H9 (cell line): ENCODE results near the gene RPL14. TPM values are rescaled to one million over a fixed set of nuclear protein-coding genes. Genes with fewer than 3 reads are reported as not detected.

ENCODE experiments used
- DNase-seq: peaks from one replicate; pipeline ENCODE4 v3.0.0-alpha.2; 2017
- H2AFZ ChIP-seq: one replicate; pipeline ENCODE4 v1.6.1; 2013; ENCODE audit warnings: mild to moderate bottlenecking, low read length, control low read depth, moderate library complexity
- H2AK5ac ChIP-seq: 2 replicates; pipeline ENCODE4 v1.6.1; 2013; ENCODE audit warnings: low read length, control low read depth, mixed read lengths; ENCODE audit not compliant: insufficient read length
- H2BK120ac ChIP-seq: one replicate; pipeline ENCODE4 v1.6.1; 2013; ENCODE audit warnings: low read depth, mild to moderate bottlenecking, low read length, control low read depth, inconsistent platforms; ENCODE audit not compliant: poor library complexity, severe bottlenecking
- H2BK12ac ChIP-seq: 2 replicates; pipeline ENCODE4 v1.6.1; 2013; ENCODE audit warnings: low read length, control low read depth, mixed read lengths, low read depth; ENCODE audit not compliant: insufficient read length
- H2BK15ac ChIP-seq: 2 replicates; pipeline ENCODE4 v1.6.1; 2013; ENCODE audit warnings: low read depth, low read length, control low read depth
- H2BK20ac ChIP-seq: one replicate; pipeline ENCODE4 v1.6.1; 2013; ENCODE audit warnings: low read depth, mild to moderate bottlenecking, low read length, control low read depth, inconsistent platforms; ENCODE audit not compliant: poor library complexity, severe bottlenecking
- H2BK5ac ChIP-seq: 2 replicates; pipeline ENCODE4 v1.6.1; 2013; ENCODE audit warnings: low read length, control low read depth, mixed read lengths; ENCODE audit not compliant: insufficient read length
- H3K14ac ChIP-seq: 2 replicates; pipeline ENCODE4 v1.6.1; 2013; ENCODE audit warnings: low read length, control low read depth; ENCODE audit not compliant: insufficient read depth
- H3K18ac ChIP-seq: 2 replicates; pipeline ENCODE4 v1.6.1; 2013; ENCODE audit warnings: low read depth, mild to moderate bottlenecking, mixed read lengths, low read length, control low read depth; ENCODE audit not compliant: insufficient read length
- H3K23ac ChIP-seq: 2 replicates; pipeline ENCODE4 v1.6.1; 2013; ENCODE audit warnings: low read length, control low read depth, mixed read lengths, low read depth; ENCODE audit not compliant: insufficient read length
- H3K23me2 ChIP-seq: 2 replicates; pipeline ENCODE4 v1.6.1; 2013; ENCODE audit warnings: low read depth, mild to moderate bottlenecking, mixed read lengths, low read length, control low read depth; ENCODE audit not compliant: insufficient read length, poor library complexity, severe bottlenecking
- H3K27ac ChIP-seq: 2 replicates; pipeline ENCODE4 v1.5.1; 2013; ENCODE audit warnings: low read length, control low read depth, mixed read lengths, low read depth; ENCODE audit not compliant: insufficient read length
- H3K27me3 ChIP-seq: 2 replicates; pipeline ENCODE4 v1.6.1; 2013; ENCODE audit warnings: low read length, control low read depth, inconsistent platforms; ENCODE audit not compliant: insufficient read depth
- H3K4ac ChIP-seq: 2 replicates; pipeline ENCODE4 v1.6.1; 2013; ENCODE audit warnings: low read depth, mild to moderate bottlenecking, control low read depth, inconsistent platforms, low read length, moderate library complexity
- H3K4me1 ChIP-seq: 2 replicates; pipeline ENCODE4 v1.6.1; 2013; ENCODE audit warnings: low read length, control low read depth, inconsistent platforms; ENCODE audit not compliant: insufficient read depth
- H3K4me2 ChIP-seq: 2 replicates; pipeline ENCODE4 v1.6.1; 2013; ENCODE audit warnings: low read length, control low read depth, mixed read lengths; ENCODE audit not compliant: insufficient read length, insufficient read depth
- H3K56ac ChIP-seq: 2 replicates; pipeline ENCODE4 v1.6.1; 2013; ENCODE audit warnings: low read depth, mild to moderate bottlenecking, mixed read lengths, low read length, control low read depth; ENCODE audit not compliant: insufficient read length
- H3K79me1 ChIP-seq: 2 replicates; pipeline ENCODE4 v1.6.1; 2013; ENCODE audit warnings: low read depth, mild to moderate bottlenecking, moderate library complexity, low read length, control low read depth, inconsistent platforms; ENCODE audit not compliant: insufficient read depth, poor library complexity, severe bottlenecking
- H3K79me2 ChIP-seq: 2 replicates; pipeline ENCODE4 v1.6.1; 2013; ENCODE audit warnings: low read length, control low read depth, inconsistent platforms; ENCODE audit not compliant: insufficient read depth
- H3K9ac ChIP-seq: 2 replicates; pipeline ENCODE4 v1.6.1; 2013; ENCODE audit warnings: low read length, control low read depth, mixed read lengths; ENCODE audit not compliant: insufficient read length; ENCODE audit errors: extremely low read depth
- H3K9me3 ChIP-seq: one replicate; pipeline ENCODE4 v1.6.1; 2013; ENCODE audit warnings: low read depth, low read length, inconsistent platforms; ENCODE audit not compliant: control insufficient read depth
- H3T11ph ChIP-seq: one replicate; pipeline ENCODE4 v1.6.1; 2013; ENCODE audit warnings: mild to moderate bottlenecking, low read length, control low read depth, inconsistent platforms
- H4K20me1 ChIP-seq: one replicate; pipeline ENCODE4 v1.6.1; 2013; ENCODE audit not compliant: control insufficient read depth, insufficient read length, insufficient read depth
- H4K5ac ChIP-seq: 2 replicates; pipeline ENCODE4 v1.6.1; 2013; ENCODE audit warnings: low read depth, mild to moderate bottlenecking, mixed read lengths, low read length, control low read depth; ENCODE audit not compliant: insufficient read length
- H4K8ac ChIP-seq: replicated peaks from 2 replicates; pipeline ENCODE4 v1.6.1; 2013; ENCODE audit warnings: low read length, control low read depth, mixed read lengths, low read depth; ENCODE audit not compliant: insufficient read length
- H4K91ac ChIP-seq: 2 replicates; pipeline ENCODE4 v1.6.1; 2013; ENCODE audit warnings: low read depth, mild to moderate bottlenecking, moderate library complexity, mixed read lengths, low read length, control low read depth; ENCODE audit not compliant: insufficient read length
- H3K27ac Mint-ChIP-seq, 3 experiments: 2 replicates in 2 of 3; 3 replicates in 1 of 3; pipeline ENCODE4 v1.8.0; 2020 to 2021; ENCODE audit warnings: mixed read lengths in 3 of 3, mild to moderate bottlenecking in 1 of 3, moderate library complexity in 1 of 3
- H3K27me3 Mint-ChIP-seq: 2 replicates; pipeline ENCODE4 v1.8.0; 2021; ENCODE audit warnings: low read depth, mild to moderate bottlenecking, moderate library complexity, mixed read lengths
- H3K36me3 Mint-ChIP-seq, 3 experiments: 2 replicates in 2 of 3; 3 replicates in 1 of 3; pipeline ENCODE4 v1.8.0; 2020 to 2021; ENCODE audit warnings: low read depth in 3 of 3, mixed read lengths in 3 of 3; ENCODE audit not compliant: insufficient read depth in 1 of 3
- H3K4me1 Mint-ChIP-seq, 2 experiments: 2 replicates each; pipeline ENCODE4 v1.8.0; 2020; ENCODE audit warnings: mixed read lengths in 2 of 2
- H3K4me3 Mint-ChIP-seq, 2 experiments: 2 replicates in 1 of 2; 3 replicates in 1 of 2; pipeline ENCODE4 v1.8.0; 2020 to 2021; ENCODE audit warnings: mild to moderate bottlenecking in 2 of 2, mixed read lengths in 2 of 2, moderate library complexity in 1 of 2
- H3K9me3 Mint-ChIP-seq, 2 experiments: 2 replicates in 1 of 2; 3 replicates in 1 of 2; pipeline ENCODE4 v1.8.0; 2020; ENCODE audit warnings: mild to moderate bottlenecking in 2 of 2, mixed read lengths in 2 of 2, moderate library complexity in 1 of 2
- CTCF ChIP-seq: fragments of 200-600 bp; sonication (generic); conservative IDR thresholded peaks from 3 replicates; pipeline ENCODE4 v1.8.0; 2021; ENCODE audit warnings: antibody characterized with exemption, mild to moderate bottlenecking
- WGBS: extraction: QIAGEN DNeasy Blood & Tissue Kit; methylation state at CpG from one replicate; pipeline ENCODE4 v1.1.7; 2013; ENCODE audit warnings: missing lambda C conversion rate, low lambda C conversion rate, mixed read lengths; ENCODE audit not compliant: insufficient read length; ENCODE audit errors: extremely low coverage; 5-methylcytosine and 5-hydroxymethylcytosine counted together
- total RNA-seq: library from RNA; stranded (reverse); gene quantifications from 2 replicates; pipeline ENCODE4 v1.2.1, GENCODE V29; 2021

Gene RPL14
- total RNA-seq, 1 experiment from 2014 or later: 2,490 TPM

- no CpG with 5 or more reads among the region's 2 CpGs for WGBS
- Mint-ChIP-seq H3K4me1 (peaks cover 8 to 9% of the 10 kb centered on the region in 2 experiments), H3K27ac (peak overlapping the region; percentile 0 to 72 (median 15); a peak in 6 of 7 replicates), H3K36me3 (peaks cover 24 to 54% (median 43%) of the 10 kb centered on the region in 3 experiments; a peak in 6 of 7 replicates), H3K4me3 (no peak overlapping the region), H3K9me3 (no peaks in the 10 kb centered on the region), H3K27me3 (no peaks in the 10 kb centered on the region)
- no peak overlapping the region for H3K14ac ChIP-seq
- no peaks in the 10 kb centered on the region for H3K9me3 ChIP-seq
- no peak overlapping the region for H3K9ac ChIP-seq
- no peaks in the 10 kb centered on the region for H3K23me2 ChIP-seq
- H3K27me3 ChIP-seq: no peaks in the 10 kb centered on the region
- no peak overlapping the region for H3K4me2 ChIP-seq
- H3K18ac ChIP-seq: no peak overlapping the region
- H2BK20ac ChIP-seq: no peak overlapping the region
- DNase-seq: no peak
- no peak overlapping the region for H4K8ac ChIP-seq
- no peak overlapping the region for H3K4ac ChIP-seq
- no peak overlapping the region for H3K56ac ChIP-seq
- H3T11ph ChIP-seq: no peak overlapping the region
- H2BK12ac ChIP-seq: no peak overlapping the region
- no peak overlapping the region for H3K23ac ChIP-seq
- no peak overlapping the region for H2BK15ac ChIP-seq
- no peaks in the 10 kb centered on the region for H3K79me1 ChIP-seq
- H3K4me1 ChIP-seq: no peaks in the 10 kb centered on the region
- H2AFZ ChIP-seq: no peak overlapping the region
- H2BK5ac ChIP-seq: no peak overlapping the region
- H4K5ac ChIP-seq: no peak overlapping the region
- no peaks in the 10 kb centered on the region for H3K79me2 ChIP-seq
- no peak overlapping the region for H4K91ac ChIP-seq
- TF ChIP-seq CTCF: no peak
- H4K20me1 ChIP-seq: peaks cover 2% of the 10 kb centered on the region
- H2BK120ac ChIP-seq: no peak overlapping the region
- H2AK5ac ChIP-seq: no peak overlapping the region
- no peak overlapping the region for H3K27ac ChIP-seq
Observed at GRCh38 chr3:40465456-40465855, 8.3 kb downstream of the RPL14 start.
